GM19467 (cell line): ENCODE measurements around the gene VMAC.

Source experiments
- ATAC-seq: cut with Tn5 transposase; IDR thresholded peaks from one replicate; pipeline ENCODE4 v1.9.1; 2021; ENCODE audit warnings: mild to moderate bottlenecking, moderate library complexity; ENCODE audit not compliant: unreplicated experiment

VMAC gene

DNA sequence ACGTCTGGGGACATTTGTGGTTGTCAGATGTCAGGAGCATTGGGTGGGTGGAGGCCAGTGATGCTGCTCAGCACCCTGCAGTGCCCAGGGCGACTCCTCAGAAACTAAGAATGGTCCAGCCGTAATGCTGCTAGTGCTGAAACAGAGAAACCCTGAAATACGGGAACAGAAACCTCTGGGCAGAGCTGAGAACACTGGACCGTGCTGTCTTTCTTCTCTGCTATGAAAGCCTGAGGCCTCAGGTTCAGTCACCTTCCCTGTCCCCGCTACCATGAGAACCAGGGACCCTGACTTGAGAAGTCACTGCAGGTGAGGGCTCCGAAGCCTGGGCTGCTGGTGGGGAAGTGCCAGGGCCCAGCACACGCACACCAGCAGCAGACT, 22.8 kb downstream of the VMAC start:
- no peak for ATAC-seq

- no peak for ATAC-seq
Observed at GRCh38 chr19:5929179-5929578, 24.5 kb downstream of the VMAC start.

DNA sequence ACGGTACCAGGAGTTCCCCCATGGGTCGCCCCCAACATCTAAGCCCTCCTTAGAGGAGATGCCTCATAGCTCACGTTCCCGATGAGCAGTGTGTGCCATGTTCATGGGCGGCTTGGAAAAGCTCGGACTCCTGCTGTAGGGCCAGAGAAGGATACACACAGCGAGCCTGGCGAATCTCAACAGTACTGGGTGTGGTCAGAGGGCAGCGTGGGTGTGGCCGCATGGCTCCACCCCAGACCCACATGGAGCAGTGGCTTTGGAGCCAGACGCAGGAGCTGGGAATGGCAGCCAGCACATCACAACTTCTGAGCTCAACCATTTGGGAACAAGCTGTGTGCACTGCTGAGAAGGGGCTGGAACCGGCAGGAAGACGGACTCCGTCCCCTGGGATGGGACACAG, 25.0 kb downstream of the VMAC start:
- ATAC-seq: no peak

GRCh38 chr19:5931251-5931650, 26.6 kb downstream of the VMAC start:
- ATAC-seq: no peak

GRCh38 chr19:5932146-5932545, 27.5 kb downstream of the VMAC start:
- ATAC-seq: no peak

DNA sequence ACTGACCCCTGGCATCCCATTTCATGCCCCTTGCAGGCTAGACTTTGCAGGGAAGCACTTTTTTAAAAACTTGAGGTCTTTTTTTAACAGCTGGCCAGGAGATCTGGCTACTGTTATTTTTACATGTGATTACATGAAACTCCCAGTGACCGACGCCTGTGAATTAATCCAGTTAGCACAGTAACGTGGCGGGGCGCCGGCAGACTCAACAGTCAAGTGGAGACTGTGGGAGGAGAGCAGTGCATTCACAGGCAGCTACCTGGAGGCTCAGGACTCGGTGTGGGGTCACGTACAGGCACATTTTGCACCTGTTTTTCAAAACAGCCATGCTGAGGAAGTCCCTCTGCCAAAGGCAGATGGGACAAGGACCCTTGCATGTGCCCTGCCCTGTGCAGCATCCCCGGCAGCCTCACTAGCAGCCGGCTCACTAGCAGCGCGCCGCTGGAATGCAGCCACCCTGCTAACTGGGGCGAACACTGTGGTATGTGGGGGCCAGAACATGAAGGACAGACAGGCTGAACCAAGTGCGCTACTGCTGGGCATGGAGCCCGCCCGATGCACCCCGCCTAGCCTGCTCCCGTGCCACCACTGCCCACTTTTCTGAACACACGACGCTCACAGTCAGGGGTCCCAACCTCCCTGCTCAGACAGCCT, 28.1 kb downstream of the VMAC start:
- ATAC-seq: no peak

- ATAC-seq: no peak
Observed at GRCh38 chr19:5933391-5934068, 28.9 kb downstream of the VMAC start.

DNA sequence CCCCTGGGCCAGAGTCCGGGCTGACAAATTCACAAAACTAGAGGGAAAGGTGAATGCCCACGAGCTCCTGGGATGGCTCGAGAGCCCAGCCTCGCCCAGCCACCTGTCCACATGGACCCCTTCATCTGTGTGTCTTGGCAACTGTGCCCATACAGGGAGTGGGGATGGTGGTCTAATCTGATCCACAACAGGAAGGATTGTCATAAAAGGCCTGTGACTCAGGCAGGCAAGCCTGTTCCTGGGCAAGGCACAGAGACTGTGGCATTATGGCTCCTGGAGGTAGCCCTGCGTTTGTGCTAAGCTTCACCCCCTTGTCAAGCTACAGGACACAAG, 29.4 kb downstream of the VMAC start:
- no peak for ATAC-seq

DNA sequence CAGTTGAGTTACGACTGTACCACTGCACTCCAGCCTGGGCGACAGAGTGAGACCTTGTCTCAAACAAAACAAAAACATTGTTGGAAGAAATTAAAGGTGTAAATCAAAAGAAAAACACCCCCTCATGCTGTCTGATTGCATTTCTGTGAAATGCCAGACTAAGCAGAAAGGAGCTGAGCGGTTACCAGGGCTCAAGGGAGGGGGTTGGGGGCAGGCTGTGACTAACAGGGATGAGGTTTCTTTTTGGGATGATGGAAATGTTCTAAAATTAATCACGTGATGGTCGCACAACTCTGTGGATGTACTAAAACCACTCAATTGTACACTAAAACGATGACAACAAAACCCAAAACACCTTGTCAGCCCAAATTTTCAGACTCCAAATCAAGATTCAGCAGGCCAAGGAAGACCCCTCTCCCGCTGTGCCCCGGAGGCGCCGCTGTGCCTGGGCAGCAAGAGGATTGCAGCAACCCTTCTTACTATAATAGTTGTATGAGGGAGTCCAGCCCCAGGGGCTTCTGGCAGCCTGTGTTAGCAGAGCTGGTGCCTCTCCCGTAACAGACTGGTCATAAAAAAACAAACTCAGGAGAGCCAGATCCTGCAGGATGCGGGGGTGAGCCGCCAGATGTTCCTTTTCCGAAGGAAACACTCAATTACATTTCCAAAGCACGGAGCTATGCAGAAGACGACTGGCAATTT, 30.3 kb downstream of the VMAC start:
- ATAC-seq: no peak

GRCh38 chr19:5935473-5936291, 31.0 kb downstream of the VMAC start:
- no peak for ATAC-seq

GRCh38 chr19:5936292-5936592, 31.6 kb downstream of the VMAC start:
- no peak for ATAC-seq

DNA sequence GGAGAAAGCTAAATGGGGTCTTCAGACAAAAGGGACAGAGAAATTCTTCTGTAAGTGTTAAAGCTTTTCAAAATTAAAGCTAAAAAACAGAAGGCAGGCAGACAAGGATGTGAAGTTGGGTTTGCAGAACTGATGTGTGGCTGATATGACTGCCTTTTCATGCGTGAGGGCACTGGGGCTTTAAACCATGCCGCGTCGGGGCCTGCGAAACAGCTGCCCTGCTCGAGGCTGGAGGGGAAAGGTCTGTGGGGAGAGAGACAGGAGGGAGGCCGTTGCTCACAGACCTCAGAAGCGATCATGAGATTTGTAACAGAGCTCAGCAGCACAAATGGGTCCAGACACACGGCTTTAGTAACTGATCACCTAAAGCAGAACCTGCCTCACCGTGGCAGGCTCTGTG, 32.9 kb downstream of the VMAC start:
- ATAC-seq: no peak

DNA sequence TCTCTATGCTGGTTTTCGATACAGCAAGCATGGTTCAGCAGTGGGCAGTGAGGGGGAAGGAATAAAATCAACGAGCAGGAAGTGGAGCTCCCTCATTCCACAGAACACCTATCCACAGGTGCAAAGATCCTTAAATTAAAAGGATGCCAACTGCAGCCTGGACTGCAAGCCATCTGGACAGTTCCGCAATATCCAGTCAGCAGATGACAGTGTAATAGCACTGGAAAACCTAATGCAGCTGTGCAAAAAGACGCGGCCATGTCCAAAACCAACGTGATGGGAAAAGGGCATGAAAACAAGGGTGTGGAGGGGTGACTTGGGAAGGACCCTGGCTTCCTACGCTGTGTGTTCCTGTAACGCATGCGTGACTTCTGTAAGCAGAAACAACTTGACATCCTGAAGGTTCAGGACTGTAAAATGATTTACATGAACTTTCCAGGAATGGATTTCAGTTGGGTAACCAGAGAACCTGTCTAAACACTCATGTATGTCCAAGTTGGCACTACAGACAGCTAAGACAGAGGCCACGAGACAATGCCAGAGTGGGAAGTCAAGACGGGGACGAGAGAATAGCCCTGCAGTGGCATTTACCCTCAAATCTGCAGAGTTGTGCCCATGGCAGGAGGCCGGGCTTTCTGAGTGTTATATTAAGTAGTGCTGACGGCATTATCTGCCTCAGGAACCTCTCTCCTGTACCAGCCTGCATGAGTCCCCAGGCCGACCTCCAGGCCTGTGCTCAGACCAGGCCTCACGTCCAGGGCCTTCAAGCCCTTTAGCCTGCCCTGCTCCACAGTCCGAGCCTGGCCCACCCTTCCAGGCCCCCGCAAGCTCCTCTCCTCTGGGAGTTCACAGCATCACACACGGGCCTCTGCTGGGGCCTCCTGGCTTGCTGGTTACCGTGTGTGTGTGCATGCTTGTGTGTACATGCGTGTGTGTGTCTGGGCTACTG, 35.9 kb downstream of the VMAC start:
- ATAC-seq: no peak

- ATAC-seq: no peak
Observed at GRCh38 chr19:5941673-5942072, 37.0 kb downstream of the VMAC start.

GRCh38 chr19:5943045-5943444, 38.4 kb downstream of the VMAC start:
- ATAC-seq: no peak

GRCh38 chr19:5943623-5944022, 39.0 kb downstream of the VMAC start:
- ATAC-seq: no peak

DNA sequence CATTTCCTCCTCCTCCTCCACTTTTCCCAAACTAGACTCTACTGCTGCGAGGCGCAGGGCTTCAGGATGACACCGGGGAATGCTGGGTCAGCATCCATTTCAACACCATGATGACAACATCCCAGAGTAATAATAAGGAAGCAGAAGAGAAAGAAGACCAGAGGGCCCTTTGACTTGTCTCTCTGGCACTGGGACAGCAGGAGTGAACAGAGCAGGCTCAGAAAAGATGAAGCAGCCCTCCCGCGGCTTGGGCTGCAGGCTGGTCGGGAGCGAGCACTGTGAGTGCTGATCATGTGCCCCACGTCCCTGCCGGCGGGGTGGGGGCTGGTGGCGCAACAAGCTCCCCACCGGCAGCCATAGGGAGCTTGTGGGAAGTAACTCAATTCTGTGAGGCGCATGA, 42.8 kb downstream of the VMAC start:
- no peak for ATAC-seq

GRCh38 chr19:5948752-5949564, 44.3 kb downstream of the VMAC start:
- ATAC-seq: no peak

GRCh38 chr19:5949792-5950305, 45.2 kb downstream of the VMAC start:
- ATAC-seq: no peak

GRCh38 chr19:5950741-5951140, 46.1 kb downstream of the VMAC start:
- ATAC-seq: no peak
